C4-2B (cell line): ENCODE results near the gene MAN2A1.

Experiments
- H3K27ac ChIP-seq: fragments of 450-650 bp; 2 replicates; pipeline ENCODE4 v1.5.1; 2017
- ZFX ChIP-seq: fragments of 450-650 bp; IDR thresholded peaks from 2 replicates; pipeline ENCODE4 v1.6.1; 2017
- TF ChIP-seq, protein P1 (sequence below): fragments of 450-650 bp; conservative IDR thresholded peaks from 2 replicates; pipeline ENCODE4 v1.5.1; 2017; ENCODE audit warnings: mild to moderate bottlenecking

The MAN2A1 gene

DNA sequence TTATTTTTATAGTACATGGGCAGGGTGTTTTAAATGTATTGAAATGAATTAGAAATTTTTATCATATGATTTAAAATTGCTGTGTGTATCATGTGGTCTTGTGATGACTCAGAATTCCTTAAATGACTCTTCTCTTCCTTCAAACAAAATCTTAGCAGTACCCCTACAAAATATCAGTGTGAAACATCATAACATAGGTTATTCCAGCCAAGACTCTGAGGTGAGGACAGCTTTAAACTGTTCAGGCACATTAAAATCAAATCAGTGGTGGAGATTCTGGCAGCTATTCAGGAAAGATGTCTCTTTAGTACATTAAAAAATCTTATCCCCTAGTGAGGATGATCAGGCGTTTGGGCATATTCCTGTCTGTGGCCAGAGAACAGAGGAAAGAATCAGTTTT, 174.0 kb downstream of the MAN2A1 start:
- no peak overlapping the region for H3K27ac ChIP-seq
- TF ChIP-seq, protein P1, sequence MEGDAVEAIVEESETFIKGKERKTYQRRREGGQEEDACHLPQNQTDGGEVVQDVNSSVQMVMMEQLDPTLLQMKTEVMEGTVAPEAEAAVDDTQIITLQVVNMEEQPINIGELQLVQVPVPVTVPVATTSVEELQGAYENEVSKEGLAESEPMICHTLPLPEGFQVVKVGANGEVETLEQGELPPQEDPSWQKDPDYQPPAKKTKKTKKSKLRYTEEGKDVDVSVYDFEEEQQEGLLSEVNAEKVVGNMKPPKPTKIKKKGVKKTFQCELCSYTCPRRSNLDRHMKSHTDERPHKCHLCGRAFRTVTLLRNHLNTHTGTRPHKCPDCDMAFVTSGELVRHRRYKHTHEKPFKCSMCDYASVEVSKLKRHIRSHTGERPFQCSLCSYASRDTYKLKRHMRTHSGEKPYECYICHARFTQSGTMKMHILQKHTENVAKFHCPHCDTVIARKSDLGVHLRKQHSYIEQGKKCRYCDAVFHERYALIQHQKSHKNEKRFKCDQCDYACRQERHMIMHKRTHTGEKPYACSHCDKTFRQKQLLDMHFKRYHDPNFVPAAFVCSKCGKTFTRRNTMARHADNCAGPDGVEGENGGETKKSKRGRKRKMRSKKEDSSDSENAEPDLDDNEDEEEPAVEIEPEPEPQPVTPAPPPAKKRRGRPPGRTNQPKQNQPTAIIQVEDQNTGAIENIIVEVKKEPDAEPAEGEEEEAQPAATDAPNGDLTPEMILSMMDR = no peak
- TF ChIP-seq ZFX = no peak

DNA sequence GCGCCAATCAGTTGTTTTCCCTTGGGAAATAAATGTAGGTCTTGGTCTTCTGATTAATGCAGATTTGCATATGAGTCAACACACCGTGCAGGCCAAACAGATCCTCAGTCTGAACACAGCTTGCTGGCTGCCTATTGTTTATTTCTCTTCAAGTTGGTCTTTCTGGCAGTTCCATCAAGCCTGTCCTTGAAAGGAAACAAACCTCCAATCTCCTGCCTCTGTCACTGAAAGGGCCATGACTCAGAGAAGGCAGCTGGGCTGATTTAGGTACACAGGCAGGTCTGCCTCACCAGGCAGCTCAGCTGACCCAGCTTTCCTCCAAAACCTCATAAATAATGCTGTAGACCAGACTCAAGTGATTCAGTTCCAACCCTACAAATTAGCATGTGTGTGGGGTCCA, 175.9 kb downstream of the MAN2A1 start:
- TF ChIP-seq, protein P1 = no peak
- no peak for TF ChIP-seq ZFX
- no peak overlapping the region for H3K27ac ChIP-seq

DNA sequence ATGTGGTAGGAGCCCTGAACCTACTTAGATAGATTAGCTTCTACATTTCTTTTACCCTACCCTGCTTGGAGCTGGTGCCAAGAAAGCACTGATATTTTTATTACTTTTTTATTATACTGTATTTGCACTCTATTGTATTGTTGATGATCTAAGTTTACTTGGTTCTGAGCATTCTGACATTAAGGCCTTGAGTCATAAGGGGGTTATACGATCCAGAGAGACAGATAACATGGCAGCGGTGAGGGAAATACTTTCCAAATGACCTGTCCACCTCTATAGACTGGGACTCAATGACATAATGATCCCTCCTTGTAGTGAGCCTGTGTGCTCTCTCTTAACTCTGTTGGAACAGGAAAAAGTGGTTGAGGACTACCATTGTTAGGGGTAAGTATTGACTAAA, 176.3 kb downstream of the MAN2A1 start:
- H3K27ac ChIP-seq = no peak overlapping the region
- no peak for TF ChIP-seq ZFX
- TF ChIP-seq, protein P1 = no peak

DNA sequence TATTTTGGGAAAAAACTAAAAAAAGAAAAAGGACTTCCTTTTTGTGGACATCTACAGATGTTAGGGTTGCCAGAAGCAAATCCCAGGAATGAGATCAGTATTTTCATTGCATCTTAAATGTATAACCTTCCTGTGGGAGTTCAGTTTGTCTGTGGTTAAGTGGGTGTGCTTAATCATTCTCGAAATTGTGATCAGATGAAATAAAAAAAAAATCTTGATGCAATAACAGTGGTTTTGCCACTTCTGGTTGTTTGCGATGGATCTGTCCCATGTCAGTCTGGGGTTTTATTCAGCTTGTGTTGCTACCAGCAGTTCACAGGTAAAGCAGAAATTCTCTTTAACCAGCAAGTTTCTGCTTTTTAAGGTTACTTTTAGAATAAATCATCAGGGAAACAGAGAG, 179.0 kb downstream of the MAN2A1 start:
- TF ChIP-seq, protein P1 = no peak
- no peak for TF ChIP-seq ZFX
- H3K27ac ChIP-seq = no peak overlapping the region

DNA sequence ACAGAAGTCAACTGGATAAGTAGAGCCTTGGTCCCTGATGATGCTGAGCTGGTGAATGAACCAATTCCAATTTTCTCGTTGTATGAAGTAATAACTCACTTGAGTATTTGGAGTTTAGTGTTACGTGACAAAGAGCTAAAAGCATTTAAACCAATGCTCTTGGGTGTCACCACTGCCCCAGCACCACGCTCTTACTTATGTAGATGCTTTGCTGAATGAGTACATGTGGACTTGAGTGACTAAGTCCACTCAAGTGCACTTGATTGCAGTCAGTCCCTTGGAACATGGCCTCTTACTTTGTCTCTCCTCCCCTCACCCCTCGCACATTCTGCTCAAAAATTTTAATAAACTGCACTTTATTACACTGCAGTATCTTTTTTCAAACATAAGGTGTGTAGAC, 184.0 kb downstream of the MAN2A1 start:
- no peak overlapping the region for H3K27ac ChIP-seq

DNA sequence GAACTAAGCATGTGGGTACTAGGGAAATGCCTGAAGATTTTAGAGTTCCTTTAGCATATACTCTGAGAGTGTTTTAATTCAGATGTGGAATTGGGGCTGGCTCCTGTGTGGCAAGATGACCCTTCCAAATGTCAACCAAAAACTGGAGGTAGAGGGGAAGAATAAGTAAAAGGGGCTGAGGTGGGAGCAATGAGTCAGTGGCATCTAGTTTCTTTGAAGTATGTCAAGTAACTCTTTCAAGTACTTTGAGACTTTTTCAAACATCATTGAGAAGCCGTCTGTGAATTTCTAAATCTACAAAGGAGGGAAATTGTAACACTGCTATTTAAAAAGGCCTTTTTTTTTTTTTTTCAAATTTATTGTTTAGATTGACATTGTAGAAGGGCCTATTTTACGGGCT, 184.4 kb downstream of the MAN2A1 start:
- TF ChIP-seq, protein P1 = no peak
- TF ChIP-seq ZFX = no peak

More for the DNA sequence above, 184.0 kb downstream of the MAN2A1 start:
- TF ChIP-seq ZFX = no peak
- TF ChIP-seq, protein P1 = no peak

DNA sequence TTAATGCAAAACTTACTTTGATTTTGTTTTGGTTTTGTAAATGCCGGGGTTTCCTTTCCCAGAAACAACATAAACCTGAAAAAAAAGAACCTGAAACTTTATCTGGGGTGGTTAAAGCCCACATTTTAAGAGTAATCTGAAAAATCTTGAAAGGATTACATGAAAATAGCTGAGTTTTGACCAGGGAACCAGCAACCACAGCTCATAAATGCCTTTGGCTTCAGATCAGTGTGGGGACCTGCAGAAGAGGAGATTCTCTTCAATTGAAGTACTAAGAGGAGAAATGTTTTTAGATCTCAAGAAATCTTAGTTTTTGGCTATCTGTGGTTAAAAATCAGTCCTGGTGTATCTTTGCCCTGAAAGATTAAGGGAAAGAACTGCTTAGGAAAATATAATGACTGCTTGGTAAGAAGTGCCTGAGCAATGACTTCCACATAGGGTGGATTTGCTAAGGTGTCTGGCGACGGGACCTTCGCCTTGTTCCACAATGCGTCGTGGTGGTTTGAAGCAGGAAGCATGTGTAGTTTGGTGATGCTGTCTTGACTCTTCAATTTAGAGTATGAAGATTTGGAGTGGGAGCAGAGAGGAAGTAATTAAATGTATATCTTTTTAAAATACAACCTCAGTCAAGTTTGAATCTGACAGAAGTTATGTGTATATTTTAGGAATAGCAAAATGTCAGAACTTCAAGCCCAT, 186.5 kb downstream of the MAN2A1 start:
- no peak for TF ChIP-seq ZFX
- TF ChIP-seq, protein P1 = no peak
- no peak overlapping the region for H3K27ac ChIP-seq

More for the DNA sequence above, 184.4 kb downstream of the MAN2A1 start:
- no peak overlapping the region for H3K27ac ChIP-seq
